Heart right ventricle (tissue), 16 donors: ENCODE data around the gene APOL3. TPM values are rescaled to one million over a fixed set of nuclear protein-coding genes. Genes with fewer than 3 reads are reported as not detected.
"Not testable (repeated sequence)": the region's sequence is repeated elsewhere in the genome, so short reads cannot be mapped to it uniquely, and the experiment has no call there.

Experiments
- ATAC-seq, 8 donors: fragments of 200-7000 bp; cut with Tn5 transposase; one replicate each; pipeline ENCODE4 v1.9.1; 2020; ENCODE audit warnings: mild to moderate bottlenecking in 8 of 8, moderate library complexity in 8 of 8, moderate number of reproducible peaks in 1 of 8
- DNase-seq, 2 donors: peaks; one replicate each; pipeline ENCODE4 v3.0.0-alpha.2; 2020
- H3K27ac ChIP-seq, 10 donors: fragments of 200-600 bp; sonication (generic) in 2 of 10; one replicate each; pipeline versions ENCODE4 v1.5.0 to v1.8.0; 2020 to 2022; ENCODE audit warnings: mild to moderate bottlenecking in 3 of 10
- H3K27me3 ChIP-seq, 7 donors: fragments of 200-600 bp; one replicate each; pipeline ENCODE4 v1.8.0; 2021 to 2022; ENCODE audit warnings: mild to moderate bottlenecking in 2 of 7
- H3K36me3 ChIP-seq, 9 donors: fragments of 200-600 bp; sonication (generic) in 1 of 9; one replicate each; pipeline versions ENCODE4 v1.5.0 to v1.8.0; 2020 to 2022; ENCODE audit warnings: mild to moderate bottlenecking in 2 of 9
- H3K4me1 ChIP-seq, 9 donors: fragments of 200-600 bp; sonication (generic) in 1 of 9; one replicate each; pipeline versions ENCODE4 v1.5.0 to v1.8.0; 2020 to 2022; ENCODE audit warnings: mild to moderate bottlenecking in 4 of 9
- H3K4me3 ChIP-seq, 10 donors: fragments of 200-600 bp; sonication (generic) in 2 of 10; one replicate each; pipeline versions ENCODE4 v1.5.0 to v1.8.0; 2020 to 2022; ENCODE audit warnings: mild to moderate bottlenecking in 7 of 10, moderate library complexity in 2 of 10
- H3K9me3 ChIP-seq, 11 donors: fragments of 200-600 bp in 10 of 11; sonication (generic) in 2 of 11; one replicate each; pipeline versions ENCODE4 v1.5.0 to v1.8.0; 2013 to 2022; ENCODE audit warnings: mild to moderate bottlenecking in 2 of 11, control low read depth in 1 of 11, moderate library complexity in 1 of 11
- whole genome bisulfite sequencing, 2 donors: extraction: QIAGEN DNeasy Blood & Tissue Kit; methylation state at CpG; one replicate each; pipeline ENCODE4 v1.1.7; 2013; ENCODE audit warnings: inconsistent platforms in 1 of 2; 5-methylcytosine and 5-hydroxymethylcytosine counted together
- intact Hi-C, 10 donors: fragments of 100-400 bp; cut with DNase I; formaldehyde crosslinking; loops; one replicate each; pipeline versions ENCODE4 v1.11.1 to v1.14.2; 2022
- polyA plus RNA-seq, 2 donors: library from polyadenylated mRNA; stranded (reverse); fragments of 200-250 nt; gene quantifications; one replicate each; pipeline ENCODE4 v1.2.3, GENCODE V29; 2013
- total RNA-seq, 10 donors: library from RNA; stranded (reverse); fragmentation: NEBNext Ultra II Directional in 3 of 10; extraction: Animal tissue kit (Norgen Biotek cat#: 25700) in 3 of 10; gene quantifications; one replicate each; pipeline versions ENCODE4 v1.2.1 to v1.2.4, GENCODE V29; 2021 to 2023
- TF ChIP-seq, protein P1 (sequence below), 9 donors: fragments of 200-600 bp; sonication (generic) in 2 of 9; IDR thresholded peaks; one replicate each; pipeline versions ENCODE4 v1.5.0 to v1.8.0; 2021 to 2022; ENCODE audit warnings: antibody characterized with exemption in 9 of 9, mild to moderate bottlenecking in 5 of 9, moderate library complexity in 1 of 9
- donor health status: Arrhythmogenic right ventricular cardiomyopathy.
- donor health status: ischemic (EF 13 %, LVEDD 7.1; RV severe dilation, severe dysfunction).
- donor health status: healthy with polysubstance abuse.
- donor health status: DM: no; HTN: yes; CAD: no.
- donor health status: DM: no; HTN: no; CAD: no.
- donor health status: ischemic (EF 25% LVEDD 6.9; RV normal size, moderate dysfunction).
- donor health status: ischemic (EF 25% LVEDD 5.7; RV mildly dilated, moderate dysfunction).
- donor health status: healthy.
- donor health status: DM: yes; HTN: yes; CAD: no.
- donor health status: Ischemic cardiomyopathy.
- donor health status: ischemic (EF 35%, LVEDD 5.7; RV mildly dilated, moderate dysfunction).
- donor health status: nonischemic (EF 11% LVEDD 7.7; RV severe dilation, severe dysfunction).
- donor health status: DM: yes; HTN: yes; CAD: no.
- donor health status: PGD.
- donor health status: ischemic (EF 29% LVEDD 5.4; RV normal size, mild dysfunction).
- donor health status: nonischemic (EF 23%, LVEDD 6.1; RV moderate dilation, normal function).

APOL3 gene
- total and polyA plus RNA-seq, 12 donors: 17.1 to 65.9 (median 24.6) TPM

DNA sequence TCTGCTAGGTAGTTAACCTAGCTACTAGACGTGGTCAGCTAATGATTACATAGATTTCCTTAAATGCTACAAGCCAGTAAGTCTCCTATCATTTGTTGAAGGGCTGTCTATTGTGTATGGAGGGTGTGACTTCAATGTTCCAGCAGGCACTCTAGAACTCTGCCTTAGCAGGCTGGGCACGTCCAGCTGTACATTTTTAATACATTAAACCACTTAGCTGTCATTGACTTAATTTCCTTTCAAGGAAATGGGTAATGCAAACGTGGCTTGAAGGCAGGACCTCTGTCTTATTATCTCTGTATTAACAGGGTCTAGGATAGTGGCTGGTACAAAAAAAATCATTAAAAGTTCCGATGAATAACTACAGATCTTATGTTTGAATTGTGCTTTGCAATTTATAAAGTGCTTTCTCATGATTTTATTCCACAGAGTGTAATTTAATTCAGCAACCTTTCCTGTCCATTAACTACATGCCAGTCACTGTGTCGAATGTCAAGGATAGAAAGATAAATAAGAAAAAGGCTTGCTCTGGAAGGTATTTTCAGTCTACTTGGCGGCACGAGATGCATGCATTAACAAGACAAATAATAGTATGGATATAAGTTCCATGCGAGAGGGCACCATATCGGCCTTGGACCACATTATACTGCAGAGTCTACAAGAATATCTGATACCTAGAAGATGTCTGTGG, 60.3 kb downstream of the APOL3 start:
- Histone ChIP-seq H3K27me3 (no peaks in the 10 kb centered on the region), H3K9me3 (no peaks in the 10 kb centered on the region), H3K36me3 (no peaks in the 10 kb centered on the region), H3K4me1 (peaks cover 0 to 3% (median 0%) of the 10 kb centered on the region in 9 donors), H3K27ac (no peak overlapping the region), H3K4me3 (no peak overlapping the region)
- intact Hi-C loops: no loop called here
- TF ChIP-seq, protein P1, sequence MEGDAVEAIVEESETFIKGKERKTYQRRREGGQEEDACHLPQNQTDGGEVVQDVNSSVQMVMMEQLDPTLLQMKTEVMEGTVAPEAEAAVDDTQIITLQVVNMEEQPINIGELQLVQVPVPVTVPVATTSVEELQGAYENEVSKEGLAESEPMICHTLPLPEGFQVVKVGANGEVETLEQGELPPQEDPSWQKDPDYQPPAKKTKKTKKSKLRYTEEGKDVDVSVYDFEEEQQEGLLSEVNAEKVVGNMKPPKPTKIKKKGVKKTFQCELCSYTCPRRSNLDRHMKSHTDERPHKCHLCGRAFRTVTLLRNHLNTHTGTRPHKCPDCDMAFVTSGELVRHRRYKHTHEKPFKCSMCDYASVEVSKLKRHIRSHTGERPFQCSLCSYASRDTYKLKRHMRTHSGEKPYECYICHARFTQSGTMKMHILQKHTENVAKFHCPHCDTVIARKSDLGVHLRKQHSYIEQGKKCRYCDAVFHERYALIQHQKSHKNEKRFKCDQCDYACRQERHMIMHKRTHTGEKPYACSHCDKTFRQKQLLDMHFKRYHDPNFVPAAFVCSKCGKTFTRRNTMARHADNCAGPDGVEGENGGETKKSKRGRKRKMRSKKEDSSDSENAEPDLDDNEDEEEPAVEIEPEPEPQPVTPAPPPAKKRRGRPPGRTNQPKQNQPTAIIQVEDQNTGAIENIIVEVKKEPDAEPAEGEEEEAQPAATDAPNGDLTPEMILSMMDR (IDR thresholded peaks at IDR 0.05): no peak
- 81% methylated on average over 9 of the region's 9 CpGs for WGBS, 2 donors
- no peak for DNase-seq
- ATAC-seq: no peak

DNA sequence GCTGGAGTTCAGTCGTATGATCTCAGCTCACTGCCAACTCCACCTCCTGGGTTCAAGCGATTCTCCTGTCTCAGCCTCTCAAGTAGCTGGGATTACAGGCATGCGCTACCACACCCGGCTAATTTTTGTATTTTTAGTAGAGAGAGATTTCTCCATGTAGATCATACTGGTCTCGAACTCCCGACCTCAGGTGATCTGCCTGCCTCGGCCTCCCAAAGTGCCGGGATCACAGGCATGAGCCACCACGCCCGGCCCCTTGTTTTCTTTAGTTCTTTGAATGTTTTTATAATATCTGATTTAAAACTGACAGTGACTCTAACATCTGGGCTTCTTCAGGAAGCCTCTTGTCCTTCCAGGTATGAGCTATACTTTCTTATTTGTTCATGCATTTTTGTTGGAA, 61.0 kb downstream of the APOL3 start:
- H3K27me3 ChIP-seq, ATAC-seq, H3K9me3 ChIP-seq, H3K27ac ChIP-seq, intact Hi-C loops, H3K4me1 ChIP-seq, H3K4me3 ChIP-seq, H3K36me3 ChIP-seq, DNase-seq: not testable (repeated sequence)
- WGBS, 2 donors: 92 to 93% methylated on average over 10 of the region's 10 CpGs

DNA sequence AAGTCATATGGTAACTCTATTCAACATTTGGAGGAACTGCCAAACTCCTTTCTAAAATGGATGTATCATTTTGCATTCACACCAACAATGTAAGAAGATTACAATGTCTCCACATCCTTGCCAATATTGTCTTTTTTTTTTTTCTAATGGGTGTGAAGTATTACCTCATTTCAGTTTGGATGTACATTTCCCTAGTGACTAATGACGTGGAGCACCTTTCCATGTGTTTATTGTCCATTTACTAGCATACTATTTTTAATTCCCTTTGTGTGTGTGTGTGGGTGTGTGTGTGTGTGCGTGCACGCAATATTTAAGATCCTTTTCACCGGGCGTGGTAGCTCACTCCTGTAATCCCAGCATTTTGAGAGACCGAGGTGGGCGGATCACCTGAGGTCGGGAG, 62.7 kb downstream of the APOL3 start:
- Histone ChIP-seq H3K36me3 (no peaks in the 10 kb centered on the region), H3K9me3 (no peaks in the 10 kb centered on the region), H3K27me3 (no peaks in the 10 kb centered on the region), H3K27ac (no peak overlapping the region), H3K4me1 (peaks cover 0 to 3% (median 0%) of the 10 kb centered on the region in 9 donors), H3K4me3 (no peak overlapping the region)
- WGBS, 2 donors: 79 to 81% methylated on average over 8 of the region's 8 CpGs
- intact Hi-C loops: no loop called here
- peak in 3 of 8 donors; percentile 42 to 45 (median 44) for ATAC-seq
- DNase-seq: no peak
- TF ChIP-seq, protein P1 (IDR thresholded peaks at IDR 0.05): no peak

DNA sequence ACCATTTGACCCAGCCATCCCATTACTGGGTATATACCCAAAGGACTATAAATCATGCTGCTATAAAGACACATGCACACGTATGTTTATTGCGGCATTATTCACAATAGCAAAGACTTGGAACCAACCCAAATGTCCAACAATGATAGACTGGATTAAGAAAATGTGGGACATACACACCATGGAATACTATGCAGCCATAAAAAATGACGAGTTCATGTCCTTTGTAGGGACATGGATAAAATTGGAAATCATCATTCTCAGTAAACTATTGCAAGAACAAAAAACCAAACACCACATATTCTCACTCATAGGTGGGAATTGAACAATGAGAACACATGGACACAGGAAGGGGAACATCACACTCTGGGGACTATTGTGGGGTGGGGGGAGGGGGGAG, 69.8 kb downstream of the APOL3 start:
- H3K36me3 ChIP-seq, H3K4me1 ChIP-seq, H3K27me3 ChIP-seq, H3K9me3 ChIP-seq, H3K4me3 ChIP-seq, ATAC-seq, H3K27ac ChIP-seq, DNase-seq, intact Hi-C loops: not testable (repeated sequence)
- WGBS, 2 donors: 82 to 92% methylated on average over 1 of the region's 3 CpGs

Other genes with a start within 250 kb of the APOL3 start
- 100 to 1,000 TPM in 4 of 10 donors, 10 to 100 TPM in 6; 68.3 to 105 (median 95.0) TPM for gene RBFOX2, start 131.9 kb downstream of the APOL3 start, total RNA-seq
- gene RBFOX2, start 131.9 kb downstream of the APOL3 start, polyA plus RNA-seq: 10 to 100 TPM; 18.0 to 36.0 TPM
- 10 to 100 TPM in 2 of 10 donors, 1 to 10 TPM in 7, not detected in 1; 1.6 to 22.6 (median 4.9) TPM for gene APOL4, start 41.1 kb upstream of the APOL3 start, total RNA-seq
- gene APOL4, start 41.1 kb upstream of the APOL3 start, polyA plus RNA-seq: 1 to 10 TPM; 3.6 to 4.2 TPM
- 100 to 1,000 TPM in 1 of 10 donors, 10 to 100 TPM in 9; 30.9 to 215 (median 53.3) TPM for gene APOL2, start 78.8 kb upstream of the APOL3 start, total RNA-seq
- 10 to 100 TPM; 28.6 to 55.5 TPM for gene APOL2, start 78.8 kb upstream of the APOL3 start, polyA plus RNA-seq
- 100 to 1,000 TPM in 1 of 10 donors, 10 to 100 TPM in 8, 1 to 10 TPM in 1; 9.8 to 121 (median 16.4) TPM for gene APOL1, start 92.4 kb upstream of the APOL3 start, total RNA-seq
- 10 to 100 TPM; 18.3 to 18.7 TPM for gene APOL1, start 92.4 kb upstream of the APOL3 start, polyA plus RNA-seq
- 100 to 1,000 TPM; 132 to 345 (median 189) TPM for gene MYH9, start 227.2 kb upstream of the APOL3 start, total RNA-seq
- gene MYH9, start 227.2 kb upstream of the APOL3 start, polyA plus RNA-seq: 100 to 1,000 TPM; 134 to 243 TPM